GM13977 (cell line): Measurements from ENCODE around the gene CDH26.

Source experiments
- DNase-seq: peaks from one replicate; pipeline ENCODE4 v3.0.0; 2012; ENCODE audit warnings: low spot score
- in situ Hi-C: fragments of 300-500 bp; cut with MboI; formaldehyde crosslinking; loops from one replicate; pipeline ENCODE4 v1.12.0; 2022; ENCODE audit warnings: low sequenced_read_pairs, low pct_unique_long_range_greater_than_20kb, mixed read lengths, inconsistent platforms; ENCODE audit not compliant: unreplicated experiment
- TF ChIP-seq, protein P1 (sequence below): IDR thresholded peaks from 2 replicates; pipeline ENCODE4 v1.5.1; 2012; ENCODE audit warnings: mild to moderate bottlenecking, control low read depth; ENCODE audit not compliant: insufficient read depth; ENCODE audit errors: extremely low read depth, missing control alignments

CDH26 gene

GRCh38 chr20:60024245-60024644 lies 66.0 kb downstream of the CDH26 start:
- DNase-seq: no peak
- TF ChIP-seq, protein P1, sequence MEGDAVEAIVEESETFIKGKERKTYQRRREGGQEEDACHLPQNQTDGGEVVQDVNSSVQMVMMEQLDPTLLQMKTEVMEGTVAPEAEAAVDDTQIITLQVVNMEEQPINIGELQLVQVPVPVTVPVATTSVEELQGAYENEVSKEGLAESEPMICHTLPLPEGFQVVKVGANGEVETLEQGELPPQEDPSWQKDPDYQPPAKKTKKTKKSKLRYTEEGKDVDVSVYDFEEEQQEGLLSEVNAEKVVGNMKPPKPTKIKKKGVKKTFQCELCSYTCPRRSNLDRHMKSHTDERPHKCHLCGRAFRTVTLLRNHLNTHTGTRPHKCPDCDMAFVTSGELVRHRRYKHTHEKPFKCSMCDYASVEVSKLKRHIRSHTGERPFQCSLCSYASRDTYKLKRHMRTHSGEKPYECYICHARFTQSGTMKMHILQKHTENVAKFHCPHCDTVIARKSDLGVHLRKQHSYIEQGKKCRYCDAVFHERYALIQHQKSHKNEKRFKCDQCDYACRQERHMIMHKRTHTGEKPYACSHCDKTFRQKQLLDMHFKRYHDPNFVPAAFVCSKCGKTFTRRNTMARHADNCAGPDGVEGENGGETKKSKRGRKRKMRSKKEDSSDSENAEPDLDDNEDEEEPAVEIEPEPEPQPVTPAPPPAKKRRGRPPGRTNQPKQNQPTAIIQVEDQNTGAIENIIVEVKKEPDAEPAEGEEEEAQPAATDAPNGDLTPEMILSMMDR: no peak

GRCh38 chr20:60024801-60025200 lies 66.6 kb downstream of the CDH26 start:
- in situ Hi-C loops: no loop called here
- TF ChIP-seq, protein P1: no peak
- DNase-seq: no peak

More at GRCh38 chr20:60024245-60024644, 66.0 kb downstream of the CDH26 start:
- in situ Hi-C loops: no loop called here

- in situ Hi-C loops: no loop called here
- no peak for DNase-seq
- TF ChIP-seq, protein P1: no peak
Observed at GRCh38 chr20:60026010-60026409, 67.8 kb downstream of the CDH26 start.

DNA sequence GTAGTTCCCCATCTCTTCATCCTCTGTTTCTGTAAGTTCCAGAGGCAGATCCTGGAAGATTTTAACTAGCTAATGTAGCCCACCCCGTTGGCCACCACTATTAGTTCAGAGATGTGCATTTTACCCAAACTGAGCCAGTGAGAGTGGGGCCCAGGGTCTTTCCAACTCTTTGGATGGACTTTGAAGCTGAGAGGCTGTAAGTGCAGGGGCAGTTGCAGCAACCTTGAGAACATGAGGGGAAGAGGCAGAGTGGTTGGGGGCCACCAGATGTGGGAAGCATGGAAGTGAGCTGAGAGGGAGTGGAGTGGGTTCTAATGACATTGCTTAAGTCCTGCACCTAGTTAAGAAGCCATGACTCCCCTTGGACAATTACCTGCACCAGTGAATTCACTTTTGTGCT lies 72.2 kb downstream of the CDH26 start:
- in situ Hi-C loops: no loop called here
- TF ChIP-seq, protein P1: no peak
- DNase-seq: no peak

- TF ChIP-seq, protein P1: no peak
- in situ Hi-C loops: no loop called here
- DNase-seq: no peak
Observed at GRCh38 chr20:60031107-60031506, 72.9 kb downstream of the CDH26 start.

GRCh38 chr20:60034231-60035110 lies 76.2 kb downstream of the CDH26 start:
- no peak for DNase-seq
- in situ Hi-C loops: no loop called here
- TF ChIP-seq, protein P1: no peak
